Astrocyte of the cerebellum (primary cell): ENCODE measurements around the gene PLXNA1.

Source experiments
- DNase-seq: peaks from one replicate; pipeline ENCODE4 v3.0.0-alpha.2; 2011; ENCODE audit warnings: low read depth
- H3K4me3 ChIP-seq: 2 replicates; pipeline ENCODE4 v1.5.1; 2011; ENCODE audit warnings: mild to moderate bottlenecking, low read depth, low read length, moderate library complexity
- in situ Hi-C: cut with HindIII; loops from 2 replicates; pipeline ENCODE4 v1.10.0; 2017; ENCODE audit warnings: low sequenced_read_pairs
- TF ChIP-seq, protein P1 (sequence below): IDR thresholded peaks from 2 replicates; pipeline ENCODE4 v1.5.1; 2012; ENCODE audit warnings: low read length, low read depth, moderate library complexity, mild to moderate bottlenecking; ENCODE audit errors: missing control alignments

PLXNA1 gene

GRCh38 chr3:126945171-126945721, 37.7 kb upstream of the PLXNA1 start:
- TF ChIP-seq, protein P1, sequence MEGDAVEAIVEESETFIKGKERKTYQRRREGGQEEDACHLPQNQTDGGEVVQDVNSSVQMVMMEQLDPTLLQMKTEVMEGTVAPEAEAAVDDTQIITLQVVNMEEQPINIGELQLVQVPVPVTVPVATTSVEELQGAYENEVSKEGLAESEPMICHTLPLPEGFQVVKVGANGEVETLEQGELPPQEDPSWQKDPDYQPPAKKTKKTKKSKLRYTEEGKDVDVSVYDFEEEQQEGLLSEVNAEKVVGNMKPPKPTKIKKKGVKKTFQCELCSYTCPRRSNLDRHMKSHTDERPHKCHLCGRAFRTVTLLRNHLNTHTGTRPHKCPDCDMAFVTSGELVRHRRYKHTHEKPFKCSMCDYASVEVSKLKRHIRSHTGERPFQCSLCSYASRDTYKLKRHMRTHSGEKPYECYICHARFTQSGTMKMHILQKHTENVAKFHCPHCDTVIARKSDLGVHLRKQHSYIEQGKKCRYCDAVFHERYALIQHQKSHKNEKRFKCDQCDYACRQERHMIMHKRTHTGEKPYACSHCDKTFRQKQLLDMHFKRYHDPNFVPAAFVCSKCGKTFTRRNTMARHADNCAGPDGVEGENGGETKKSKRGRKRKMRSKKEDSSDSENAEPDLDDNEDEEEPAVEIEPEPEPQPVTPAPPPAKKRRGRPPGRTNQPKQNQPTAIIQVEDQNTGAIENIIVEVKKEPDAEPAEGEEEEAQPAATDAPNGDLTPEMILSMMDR = no peak
- in situ Hi-C loops = no loop called here
- H3K4me3 ChIP-seq = no peak overlapping the region
- no peak for DNase-seq

- no peak for DNase-seq
- in situ Hi-C loops = no loop called here
- TF ChIP-seq, protein P1 = no peak
- H3K4me3 ChIP-seq = no peak overlapping the region
These were observed 37.0 kb upstream of the PLXNA1 start for GRCh38 chr3:126945891-126946290.

DNA sequence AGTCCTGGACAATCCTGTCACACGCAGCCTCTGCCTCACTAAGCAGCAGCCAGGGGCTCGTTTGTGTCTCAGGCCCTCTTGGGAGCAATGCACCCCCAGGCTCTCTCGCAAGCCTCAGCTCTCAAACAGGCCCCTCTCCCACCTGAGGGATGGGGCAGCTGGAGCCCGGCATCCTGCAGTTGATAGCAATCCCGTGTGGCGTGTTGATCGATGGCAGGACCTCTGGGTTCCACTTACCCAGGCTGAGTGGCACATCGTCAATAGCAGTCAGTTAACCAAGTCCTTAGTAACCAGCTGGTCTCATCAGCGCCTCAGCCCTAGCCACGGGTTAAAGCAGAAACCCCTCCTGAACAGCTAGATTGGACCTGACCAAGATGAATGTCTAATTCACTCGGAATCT, 36.5 kb upstream of the PLXNA1 start:
- DNase-seq = no peak
- TF ChIP-seq, protein P1 = no peak
- no peak overlapping the region for H3K4me3 ChIP-seq
- in situ Hi-C loops = no loop called here

- H3K4me3 ChIP-seq = no peak overlapping the region
- in situ Hi-C loops = no loop called here
- TF ChIP-seq, protein P1 = no peak
- no peak for DNase-seq
These were observed 35.5 kb upstream of the PLXNA1 start for GRCh38 chr3:126947429-126947828.

DNA sequence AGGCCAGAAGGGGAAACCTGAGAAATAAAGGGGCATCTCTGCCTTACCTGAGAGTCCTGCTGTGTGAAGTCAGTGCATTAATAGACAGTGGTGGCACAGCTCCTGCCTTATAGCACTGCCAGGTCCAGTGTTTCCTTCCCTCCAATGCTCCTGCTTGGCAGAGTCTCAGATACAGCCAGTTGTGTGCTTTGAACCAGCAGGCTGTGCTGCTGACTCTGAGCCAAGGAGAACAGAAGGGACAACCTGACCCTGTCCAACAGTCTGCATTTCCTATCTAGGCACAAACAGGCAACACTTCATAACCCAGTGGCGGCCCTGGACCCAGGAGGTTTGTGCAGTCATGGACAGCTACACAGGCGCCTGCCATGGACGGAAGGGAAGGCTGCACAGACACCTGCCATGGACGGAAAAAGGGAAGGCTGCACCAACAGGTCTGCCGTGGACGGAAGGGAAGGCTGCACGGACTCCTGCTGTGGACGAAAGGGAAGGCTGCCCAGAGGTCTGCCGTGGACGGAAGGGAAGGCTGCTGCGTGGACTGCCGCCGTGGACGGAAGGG, 33.9 kb upstream of the PLXNA1 start:
- TF ChIP-seq, protein P1 = no peak
- DNase-seq = no peak
- no peak overlapping the region for H3K4me3 ChIP-seq
- in situ Hi-C loops = no loop called here

DNA sequence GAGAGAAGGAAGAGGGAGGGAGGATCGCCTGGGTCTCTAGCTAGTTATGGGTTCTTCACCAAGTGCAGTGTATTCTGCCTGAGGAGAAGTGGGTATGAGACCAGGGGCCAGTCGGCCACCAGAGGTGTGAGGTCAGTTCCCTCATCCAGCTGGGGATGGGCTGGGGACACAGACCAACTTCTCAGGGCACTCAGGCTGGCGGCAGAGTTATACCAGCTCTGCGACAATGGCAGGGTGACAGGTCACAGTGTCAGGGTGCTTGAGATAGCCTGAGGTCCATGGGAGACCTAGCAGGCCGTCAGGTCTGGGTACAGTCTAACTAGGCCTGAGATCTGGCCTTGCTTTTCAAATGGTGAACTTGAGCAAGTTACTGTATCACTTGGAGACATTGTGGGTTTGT, 31.4 kb upstream of the PLXNA1 start:
- in situ Hi-C loops = loop anchor here (5.0 kb wide), 1 partner anchor 104 kb away; no protein-coding TSS in a partner anchor
- TF ChIP-seq, protein P1 = no peak
- H3K4me3 ChIP-seq = no peak overlapping the region
- DNase-seq = no peak
